Glomerular visceral epithelial cell (primary cell): Measurements from ENCODE around the gene LRCH3.
"Not testable (repeated sequence)": the region's sequence is repeated elsewhere in the genome, so short reads cannot be mapped to it uniquely, and the experiment has no call there.

Experiments used
- DNase-seq: peaks from one replicate; pipeline ENCODE4 v3.0.0-alpha.2; 2016; ENCODE audit errors: extremely low spot score

LRCH3 gene

GRCh38 chr3:197921429-197922275 lies 130.6 kb downstream of the LRCH3 start:
- not testable (repeated sequence) for DNase-seq

- no peak for DNase-seq
These were observed 135.4 kb downstream of the LRCH3 start for GRCh38 chr3:197926418-197926817.

GRCh38 chr3:197927578-197927977 lies 136.5 kb downstream of the LRCH3 start:
- not testable (repeated sequence) for DNase-seq

GRCh38 chr3:197936819-197937384 lies 145.8 kb downstream of the LRCH3 start:
- DNase-seq, result no peak
